DLD1 (cell line): Measurements from ENCODE around the gene RALGDS.

Source experiments
- in situ Hi-C: cut with HindIII; loops from 2 replicates; pipeline ENCODE4 v1.10.0; 2017; ENCODE audit warnings: low sequenced_read_pairs

Gene RALGDS

DNA sequence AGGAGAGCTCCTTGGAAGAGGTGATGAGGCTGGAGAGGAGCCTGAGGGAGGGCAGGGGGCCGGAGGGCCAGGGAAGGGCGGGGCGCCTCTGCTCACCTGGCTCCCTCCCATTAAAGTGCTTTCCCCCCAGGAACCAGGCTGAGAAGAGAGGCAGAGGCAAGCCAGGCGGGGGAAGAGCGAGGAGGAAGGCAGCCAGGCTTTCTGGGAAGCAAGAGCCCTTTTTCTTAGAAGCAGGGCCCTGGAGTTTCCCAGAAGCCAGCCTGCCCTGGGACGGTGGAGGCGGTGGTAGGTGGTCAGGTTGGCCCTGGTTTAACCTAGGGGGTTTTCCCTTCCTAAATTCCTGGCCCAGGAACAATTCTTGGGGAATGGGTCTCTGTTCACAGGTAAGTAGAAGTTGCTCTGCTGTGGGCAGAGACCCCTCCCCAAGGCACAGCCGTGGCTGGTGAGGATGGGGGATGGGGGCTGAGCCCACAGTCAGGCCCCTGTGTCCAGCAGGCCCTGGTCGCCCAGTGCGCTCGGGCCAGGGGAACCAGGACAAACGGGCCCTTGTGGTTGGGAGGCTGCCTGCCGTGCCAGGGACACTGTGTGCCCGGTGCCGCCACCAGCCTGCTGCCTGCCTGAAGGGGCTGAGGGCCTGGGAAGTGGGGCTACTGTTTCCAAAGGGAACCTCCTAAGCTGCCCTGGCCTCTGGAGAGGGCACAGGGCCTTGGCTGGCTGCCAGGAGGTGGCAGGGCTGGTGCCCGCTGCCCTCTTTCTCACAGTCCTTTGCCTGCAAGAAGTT, 16.6 kb upstream of the RALGDS start:
- in situ Hi-C loops, result no loop called here

- in situ Hi-C loops, result no loop called here
Observed at GRCh38 chr9:133135146-133135745, 14.2 kb upstream of the RALGDS start.

DNA sequence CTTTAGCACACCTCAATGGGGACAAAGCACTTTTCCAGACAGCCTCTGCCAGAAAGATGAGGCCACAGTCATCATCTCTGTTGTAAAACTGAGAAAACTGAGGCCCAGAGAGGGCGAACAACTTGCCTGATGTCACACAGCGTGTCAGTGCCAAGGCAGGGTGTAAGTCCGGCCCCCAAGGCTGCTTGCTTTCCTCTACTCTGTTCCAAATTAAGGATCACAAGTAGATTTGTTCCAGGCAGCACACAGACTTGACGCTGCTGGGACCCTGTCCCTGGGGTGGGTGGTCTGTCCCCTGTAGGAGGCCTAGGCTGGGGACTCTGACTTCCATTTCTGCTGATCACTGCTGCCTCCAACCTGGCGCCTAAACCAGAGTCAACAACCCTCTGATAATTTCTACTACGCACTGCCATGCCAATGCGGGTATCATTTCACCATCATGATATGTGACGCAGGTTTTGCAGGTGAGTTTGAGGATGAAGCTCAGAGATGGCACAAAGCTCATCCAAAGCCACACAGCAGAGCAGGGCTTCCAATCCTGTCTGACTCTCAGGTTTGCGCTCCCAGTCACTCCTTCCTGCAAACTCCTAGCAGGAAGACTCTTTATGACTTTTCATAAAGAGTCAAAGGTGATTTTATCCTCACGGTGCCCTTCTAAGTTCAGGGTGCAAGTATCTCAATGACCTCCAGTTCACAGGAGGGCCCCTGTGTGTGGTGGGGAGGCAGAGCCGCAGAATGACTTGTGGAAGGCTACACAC, 13.5 kb upstream of the RALGDS start:
- in situ Hi-C loops, result no loop called here

DNA sequence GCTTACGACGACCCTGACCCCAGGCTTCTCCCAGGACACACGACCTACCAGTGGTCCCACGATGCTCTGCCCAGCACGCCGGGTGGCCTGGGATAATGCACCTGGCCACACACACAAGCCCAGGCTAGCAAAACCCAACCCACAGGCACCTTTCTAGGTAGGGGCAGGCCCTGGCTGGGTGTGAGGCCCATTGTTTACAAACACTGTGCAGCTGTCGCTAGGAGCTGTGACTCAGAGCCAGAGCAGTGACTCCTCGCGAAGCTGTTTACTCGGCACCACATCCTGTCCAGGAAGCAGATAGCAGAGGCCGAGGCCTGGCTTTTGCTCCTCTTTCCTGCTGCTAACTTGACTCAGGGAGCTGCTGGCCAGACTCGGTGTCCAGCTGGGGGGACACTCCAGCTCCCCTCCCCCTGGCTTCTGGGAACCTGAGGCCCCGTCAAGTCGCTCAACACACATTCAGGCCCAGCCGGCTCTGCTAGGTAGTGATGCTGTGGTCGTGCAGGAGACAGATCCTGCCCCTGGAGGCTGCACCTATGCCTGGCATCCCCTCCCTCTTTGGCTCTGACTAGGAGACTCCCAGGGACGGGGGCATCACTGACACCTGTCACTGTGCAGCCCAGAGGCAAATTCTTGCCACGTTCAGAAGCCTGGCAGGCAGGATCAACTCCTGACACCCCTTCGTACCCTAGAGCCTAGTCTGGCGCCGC, 12.8 kb upstream of the RALGDS start:
- in situ Hi-C loops, result no loop called here

DNA sequence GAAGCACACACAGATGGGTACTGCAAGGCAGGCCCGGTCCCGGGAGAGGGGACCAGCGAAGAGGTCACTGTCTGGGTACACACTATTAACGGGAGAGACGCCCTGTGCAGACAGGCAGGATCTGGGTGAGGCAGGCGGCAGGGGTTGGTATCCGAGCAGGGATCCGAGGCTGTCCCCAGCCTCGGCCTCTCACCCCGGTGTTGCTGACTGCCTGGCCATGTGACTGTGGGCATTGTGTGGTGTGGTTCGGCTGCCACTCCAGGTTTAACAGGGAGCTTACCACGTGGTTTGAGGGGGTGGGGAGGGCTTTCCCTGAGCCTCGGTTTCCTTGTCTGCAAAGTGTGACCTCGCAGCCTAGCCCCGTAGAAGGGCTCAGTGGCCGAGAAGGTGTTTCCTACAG, 11.1 kb upstream of the RALGDS start:
- in situ Hi-C loops, result no loop called here

- in situ Hi-C loops, result no loop called here
Observed at GRCh38 chr9:133131506-133131905, 10.5 kb upstream of the RALGDS start.

- in situ Hi-C loops, result no loop called here
Observed at GRCh38 chr9:133130685-133131244, 9.7 kb upstream of the RALGDS start.

DNA sequence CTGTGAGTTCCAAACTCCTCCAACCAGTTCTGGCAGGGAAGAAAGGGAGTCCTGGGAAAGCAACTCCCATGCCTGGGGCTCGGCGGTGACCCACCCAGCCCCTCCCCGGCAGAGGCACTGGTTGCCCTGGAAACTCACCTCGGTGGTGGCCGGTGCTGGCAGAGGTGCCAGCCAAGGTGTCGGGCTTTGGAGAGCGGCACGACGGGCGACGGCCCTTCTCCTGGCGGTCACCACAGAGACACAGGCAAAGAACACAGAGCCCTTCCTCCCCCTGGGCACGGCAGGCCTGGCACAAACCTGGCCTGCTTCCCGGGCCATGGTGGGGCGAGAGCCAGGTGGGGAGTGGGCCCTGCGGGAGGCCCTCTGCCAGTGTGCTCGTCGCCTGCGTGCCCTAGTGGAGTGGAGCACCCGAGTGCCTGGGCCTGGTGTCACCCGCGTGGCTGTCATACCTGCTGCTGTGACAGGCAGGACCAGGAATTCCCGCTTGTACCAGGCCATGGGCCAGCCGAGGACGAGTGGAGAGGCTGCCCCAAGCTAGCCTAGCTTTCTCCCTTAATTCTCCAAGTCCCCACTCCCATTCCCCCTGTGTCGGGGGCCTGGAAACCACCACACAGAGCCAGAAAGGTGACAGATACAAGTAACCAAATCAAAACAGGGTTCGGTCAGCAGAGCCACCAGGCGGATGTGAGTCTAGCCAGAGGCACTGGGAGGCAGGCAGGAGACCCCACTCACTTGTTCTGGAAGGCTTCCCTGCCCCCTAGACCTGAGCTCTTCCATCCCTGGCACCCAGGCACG, 8.2 kb upstream of the RALGDS start:
- in situ Hi-C loops, result no loop called here

- in situ Hi-C loops, result no loop called here
Observed at GRCh38 chr9:133128152-133128551, 7.1 kb upstream of the RALGDS start.

DNA sequence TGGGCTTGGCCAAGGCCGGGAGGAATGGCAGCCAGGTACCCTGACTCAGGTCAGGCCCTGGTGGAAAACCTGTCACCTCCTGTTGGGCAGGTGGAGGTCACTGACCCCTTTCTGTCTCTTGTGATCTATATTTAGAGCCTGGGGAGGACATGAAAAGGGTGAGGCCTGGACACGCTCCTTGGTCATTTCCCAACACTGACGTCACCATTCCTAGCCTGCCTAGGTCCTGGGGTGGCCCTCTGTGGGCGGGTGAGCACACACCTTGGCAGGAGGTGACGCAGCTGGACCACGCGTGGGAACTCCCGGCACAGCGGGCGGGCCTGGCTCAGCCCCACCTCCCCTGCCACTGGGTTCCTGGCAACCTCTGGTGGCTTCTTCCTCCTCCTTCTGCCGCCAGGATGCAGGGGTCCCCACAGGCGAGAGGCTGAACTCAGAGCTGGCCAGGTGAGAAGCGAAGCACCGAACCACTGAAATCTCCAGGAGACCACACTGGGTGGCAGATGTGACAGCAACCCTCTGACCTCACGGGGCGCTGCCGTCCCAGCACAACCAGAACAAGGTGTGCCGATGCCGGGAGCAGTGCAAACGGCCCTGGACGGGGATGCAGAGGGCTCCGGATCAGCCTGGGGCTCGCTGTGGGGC, 6.4 kb upstream of the RALGDS start:
- in situ Hi-C loops, result no loop called here

DNA sequence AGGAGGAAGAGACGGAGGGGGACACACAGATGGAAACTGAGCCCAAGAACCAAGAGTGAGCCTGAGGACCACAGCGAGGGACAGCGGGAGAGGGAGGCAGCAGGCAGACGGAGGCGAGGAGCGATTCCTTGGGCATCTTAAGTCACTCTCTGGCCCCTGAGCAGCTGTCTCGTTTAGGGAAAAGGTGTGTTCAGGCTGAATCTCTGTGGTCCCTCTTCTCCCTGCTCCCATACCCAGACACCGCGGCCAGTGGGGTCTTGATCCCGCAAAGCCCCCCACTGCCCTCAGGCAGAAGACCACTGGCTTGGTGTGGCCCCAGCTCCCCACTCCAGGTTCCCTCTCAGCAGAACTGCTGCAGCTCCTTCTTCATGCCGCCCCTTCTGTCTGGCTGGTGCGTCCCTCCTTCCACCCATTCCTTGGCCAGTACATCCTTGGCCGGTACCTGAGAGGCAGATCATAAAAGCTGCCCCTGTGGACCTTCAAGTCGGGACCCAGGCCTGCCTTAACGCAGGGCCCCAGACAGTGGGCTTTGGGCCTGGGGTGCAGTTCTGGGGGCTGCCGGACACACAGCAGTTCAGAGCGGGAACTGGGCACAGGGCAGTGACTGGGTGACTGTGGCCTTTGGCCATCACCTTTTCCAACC, 5.8 kb upstream of the RALGDS start:
- in situ Hi-C loops, result no loop called here

DNA sequence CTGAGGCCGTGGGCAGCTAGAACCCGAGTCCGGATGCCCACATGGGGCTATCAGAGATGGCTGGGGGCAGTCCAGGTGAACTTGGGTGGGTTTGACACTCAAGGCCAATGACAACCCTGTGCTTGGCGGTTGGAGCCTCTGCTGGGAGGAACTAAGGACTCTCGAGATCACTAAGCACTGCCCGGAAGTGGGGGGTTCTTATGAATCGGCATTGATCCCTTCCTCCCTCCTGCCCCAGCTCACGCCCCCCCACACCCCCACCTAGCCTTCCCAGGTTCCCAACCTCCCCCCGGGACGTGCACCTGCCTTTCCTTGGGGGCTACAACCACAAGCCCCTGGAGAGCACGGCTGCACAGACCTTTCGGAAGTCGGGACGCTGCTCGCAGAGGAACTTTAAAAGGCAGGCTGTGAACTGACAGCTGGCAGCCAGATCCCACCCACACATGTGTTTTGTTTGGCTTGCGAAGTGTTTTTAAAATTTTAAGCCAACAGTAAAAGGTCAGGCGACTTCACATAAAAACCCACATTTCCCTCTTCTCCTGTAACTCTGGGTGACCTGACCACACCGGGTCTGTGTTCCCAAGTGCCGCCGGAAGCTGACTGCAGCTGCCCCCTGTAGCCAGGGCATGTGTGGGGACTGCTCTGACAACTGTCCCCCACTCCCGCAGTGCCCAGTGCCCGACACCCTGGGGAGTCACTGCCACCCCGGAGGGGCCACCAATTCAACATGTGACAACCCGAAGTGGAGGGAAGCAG, 5.1 kb upstream of the RALGDS start:
- in situ Hi-C loops, result no loop called here

- in situ Hi-C loops, result no loop called here
Observed at GRCh38 chr9:133124907-133125275, 3.9 kb upstream of the RALGDS start.

DNA sequence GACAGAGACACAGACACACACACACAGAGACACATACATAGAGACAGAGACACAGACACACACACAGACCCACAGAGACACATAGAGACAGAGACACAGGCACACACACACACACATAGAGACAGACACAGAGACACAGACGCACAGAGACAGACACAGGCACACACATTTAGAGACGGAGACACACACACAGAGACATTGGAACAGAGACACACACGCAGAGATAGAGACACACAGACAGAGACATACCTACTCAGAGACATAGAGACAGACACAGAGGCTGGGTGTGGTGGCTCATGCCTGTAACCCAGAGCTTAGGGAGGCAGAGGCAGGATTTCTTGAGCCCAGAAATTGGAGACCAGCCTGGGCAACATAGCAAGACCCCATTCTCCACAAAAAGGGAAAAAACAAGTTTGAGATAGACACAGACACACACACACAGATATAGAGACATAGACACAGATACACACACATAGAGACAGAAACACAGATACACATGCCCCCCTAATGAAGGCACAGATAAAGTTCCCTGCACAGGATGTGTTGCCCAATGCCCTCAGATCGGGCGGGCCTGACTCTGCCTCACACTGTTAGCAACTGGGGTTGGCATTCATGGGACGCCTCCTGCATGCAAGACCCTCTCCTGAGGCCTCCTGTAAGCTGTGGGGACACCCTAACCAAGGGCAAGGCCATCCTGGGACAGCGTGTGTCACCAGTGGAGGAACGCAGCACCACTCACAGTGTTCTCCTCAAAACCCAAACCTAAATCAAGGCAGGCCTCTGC, 3.3 kb upstream of the RALGDS start:
- in situ Hi-C loops, result no loop called here

DNA sequence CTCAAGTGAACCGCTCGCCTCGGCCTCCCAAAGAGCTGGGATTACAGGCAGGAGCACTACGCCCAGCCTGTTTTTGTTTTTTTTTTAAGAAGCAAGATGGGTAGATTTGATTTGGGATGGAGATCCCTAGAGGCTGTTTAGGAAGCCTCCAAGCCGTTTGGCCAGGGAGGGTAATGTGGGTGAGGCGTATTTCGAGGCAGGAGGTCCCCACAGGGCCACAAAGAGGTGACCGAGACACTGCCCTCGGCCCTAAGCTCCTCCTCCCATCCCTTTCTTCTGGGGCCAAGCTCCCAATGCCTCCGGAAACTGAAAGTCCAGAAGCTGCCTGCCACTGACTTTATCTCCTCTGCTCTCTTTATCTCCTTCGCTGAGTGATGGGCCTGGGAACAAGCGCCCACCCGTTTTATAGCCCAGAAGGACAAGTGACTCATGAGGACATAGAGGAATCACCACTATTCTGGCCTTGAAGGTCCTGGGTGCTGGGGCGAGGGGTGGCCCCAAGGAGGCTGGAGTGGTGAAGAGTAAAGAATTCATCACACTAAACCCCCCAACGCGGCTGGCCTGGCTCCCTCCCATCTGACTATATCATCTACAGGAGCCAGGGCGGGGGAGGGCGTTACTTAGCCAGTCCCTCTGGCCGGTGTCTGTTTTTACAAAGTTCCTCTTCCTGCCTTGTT, 2.0 kb upstream of the RALGDS start:
- in situ Hi-C loops, result no loop called here

GRCh38 chr9:133122605-133122934, 1.5 kb upstream of the RALGDS start:
- in situ Hi-C loops, result no loop called here

- in situ Hi-C loops, result no loop called here
Observed at GRCh38 chr9:133121915-133122550, 993 bp upstream of the RALGDS start.
